ENCODE results near the gene SRL.

DNA sequence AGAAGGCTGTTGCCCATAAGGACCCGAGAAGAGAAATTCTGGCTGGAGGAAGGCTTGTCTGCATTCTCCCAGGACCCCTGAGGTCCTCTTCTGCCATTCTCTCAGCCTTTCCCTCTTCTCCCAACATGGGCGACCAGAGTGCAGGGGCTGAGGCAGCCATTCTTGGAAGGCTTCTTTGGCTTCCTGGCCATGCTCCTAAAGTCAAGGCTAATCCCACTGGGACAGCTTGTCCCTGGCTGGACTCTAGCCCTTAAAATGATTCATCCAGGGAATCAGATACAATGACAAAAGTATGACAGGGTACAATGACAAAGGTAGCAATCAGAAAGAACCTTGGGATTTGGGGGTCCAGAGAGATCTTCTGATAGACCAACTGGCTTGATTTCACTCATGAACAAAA lies 26.8 kb downstream of the SRL start:
- TF ChIP-seq, protein P1, sequence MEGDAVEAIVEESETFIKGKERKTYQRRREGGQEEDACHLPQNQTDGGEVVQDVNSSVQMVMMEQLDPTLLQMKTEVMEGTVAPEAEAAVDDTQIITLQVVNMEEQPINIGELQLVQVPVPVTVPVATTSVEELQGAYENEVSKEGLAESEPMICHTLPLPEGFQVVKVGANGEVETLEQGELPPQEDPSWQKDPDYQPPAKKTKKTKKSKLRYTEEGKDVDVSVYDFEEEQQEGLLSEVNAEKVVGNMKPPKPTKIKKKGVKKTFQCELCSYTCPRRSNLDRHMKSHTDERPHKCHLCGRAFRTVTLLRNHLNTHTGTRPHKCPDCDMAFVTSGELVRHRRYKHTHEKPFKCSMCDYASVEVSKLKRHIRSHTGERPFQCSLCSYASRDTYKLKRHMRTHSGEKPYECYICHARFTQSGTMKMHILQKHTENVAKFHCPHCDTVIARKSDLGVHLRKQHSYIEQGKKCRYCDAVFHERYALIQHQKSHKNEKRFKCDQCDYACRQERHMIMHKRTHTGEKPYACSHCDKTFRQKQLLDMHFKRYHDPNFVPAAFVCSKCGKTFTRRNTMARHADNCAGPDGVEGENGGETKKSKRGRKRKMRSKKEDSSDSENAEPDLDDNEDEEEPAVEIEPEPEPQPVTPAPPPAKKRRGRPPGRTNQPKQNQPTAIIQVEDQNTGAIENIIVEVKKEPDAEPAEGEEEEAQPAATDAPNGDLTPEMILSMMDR (IDR thresholded peaks at IDR 0.05) = no peak
- TF ChIP-seq POLR2A (IDR thresholded peaks at IDR 0.05) = no peak
